SKM-1 (cell line): ENCODE results near the gene KRTCAP2.
"Not testable (repeated sequence)": the region's sequence is repeated elsewhere in the genome, so short reads cannot be mapped to it uniquely, and the experiment has no call there.

Source experiments
- DNase-seq: peaks from one replicate; lab custom pipeline; 2025; ENCODE audit not compliant: unreplicated experiment; lab: John Stamatoyannopoulos, UW

KRTCAP2 gene

GRCh38 chr1:155200920-155201319 lies 27.8 kb upstream of the KRTCAP2 start:
- DNase-seq, result no peak

DNA sequence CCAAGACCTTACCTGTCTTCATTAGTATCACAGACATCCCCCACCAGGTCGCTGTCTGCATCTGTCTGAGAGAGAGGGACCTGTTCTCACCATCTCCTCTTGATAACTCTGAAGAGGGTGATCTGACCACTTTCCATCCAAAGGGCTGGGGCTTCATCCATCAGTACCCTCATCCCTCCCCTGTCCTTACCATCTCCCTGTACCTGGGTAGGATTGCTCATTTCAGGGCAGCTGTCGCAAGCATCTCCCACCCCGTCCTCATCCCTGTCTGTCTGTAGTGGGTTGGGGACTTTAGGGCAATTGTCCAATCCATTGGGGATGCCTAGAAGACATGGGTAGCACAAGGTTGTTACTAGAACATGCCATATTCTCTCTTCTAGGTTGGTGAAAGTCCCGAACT lies 26.7 kb upstream of the KRTCAP2 start:
- no peak for DNase-seq

DNA sequence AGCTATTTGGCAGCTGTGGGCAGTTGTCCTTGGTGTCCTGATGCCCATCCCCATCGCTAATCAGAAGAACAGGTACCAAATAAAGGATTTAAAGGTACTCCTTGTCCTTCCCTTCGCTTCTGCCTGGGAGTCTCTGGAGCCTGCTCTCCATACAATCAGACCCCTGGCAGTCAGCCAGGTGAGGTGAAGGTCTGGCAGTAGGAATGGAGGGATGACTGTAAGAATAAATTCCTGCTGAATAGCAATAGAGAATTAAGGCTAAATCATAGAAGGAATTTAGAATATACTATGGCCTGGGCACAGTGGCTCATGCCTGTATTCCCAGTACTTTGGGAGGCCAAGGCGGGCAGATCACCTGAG lies 25.4 kb upstream of the KRTCAP2 start:
- no peak for DNase-seq

DNA sequence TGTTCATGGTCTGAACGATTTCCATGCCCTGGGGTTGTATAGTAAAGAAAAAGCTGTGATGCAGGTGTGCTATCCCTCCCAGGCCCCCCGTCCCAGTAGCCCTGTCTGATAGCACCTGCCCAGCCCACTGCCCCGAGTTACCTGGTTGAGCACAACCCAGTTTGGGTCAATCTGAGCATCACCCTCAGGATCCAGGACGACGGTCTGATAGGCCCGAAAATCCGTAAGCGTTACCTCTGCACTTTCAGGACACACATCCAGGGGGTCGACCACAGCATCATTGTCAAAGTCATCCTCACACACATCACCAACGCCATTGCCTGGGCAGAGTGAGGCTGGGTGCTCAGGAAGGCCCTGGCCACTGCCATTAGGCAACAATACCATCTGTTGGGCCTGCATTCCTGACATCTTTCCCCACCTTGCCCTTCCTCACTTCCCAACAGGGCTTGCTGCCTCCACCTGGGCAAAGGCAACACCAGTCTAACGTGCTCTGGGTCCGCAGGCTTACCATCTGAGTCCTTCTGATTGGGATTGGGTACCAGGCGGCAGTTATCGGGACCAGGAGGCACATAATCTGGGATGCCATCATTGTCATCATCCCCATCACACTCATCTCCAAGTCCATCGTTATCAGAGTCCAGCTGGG lies 24.9 kb upstream of the KRTCAP2 start:
- no peak for DNase-seq

DNA sequence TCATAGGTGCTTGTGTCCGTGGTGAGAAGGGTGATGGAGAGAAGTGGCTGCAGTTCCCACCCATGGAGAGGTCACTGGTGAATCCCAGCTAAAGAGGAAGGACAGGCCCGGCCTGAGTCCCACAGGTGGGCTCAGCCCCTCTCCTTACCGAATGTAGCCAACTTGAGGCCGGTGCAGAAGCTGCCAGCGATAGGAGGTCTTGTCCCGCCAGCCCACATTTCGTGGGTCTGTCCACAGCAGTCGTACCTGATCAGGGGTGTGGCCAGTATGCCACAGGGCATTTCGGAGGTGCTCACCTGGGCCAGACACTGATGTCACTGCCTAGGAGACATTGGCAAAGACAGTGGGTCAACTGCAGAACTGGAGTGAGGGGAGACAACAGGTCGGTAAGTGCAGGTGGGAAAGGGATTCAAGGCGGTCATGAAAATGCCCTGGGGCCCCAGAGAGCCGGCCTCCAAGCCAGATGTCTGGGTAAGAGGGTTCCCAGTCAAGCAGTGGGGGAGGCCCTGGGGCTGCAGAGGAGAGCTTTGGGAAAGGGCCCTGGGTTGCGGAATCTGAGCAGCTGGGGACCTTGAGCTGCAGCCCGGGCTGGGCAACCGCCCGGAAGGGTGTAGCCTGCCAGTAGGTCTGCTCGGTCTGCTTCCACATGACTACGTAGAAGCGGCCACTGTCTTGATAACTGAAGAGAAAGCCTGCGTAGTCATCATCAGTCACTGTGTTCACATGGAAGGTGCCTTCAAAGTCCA lies 24.0 kb upstream of the KRTCAP2 start:
- no peak for DNase-seq

- no peak for DNase-seq
Observed at GRCh38 chr1:155196103-155196892, 23.2 kb upstream of the KRTCAP2 start.

DNA sequence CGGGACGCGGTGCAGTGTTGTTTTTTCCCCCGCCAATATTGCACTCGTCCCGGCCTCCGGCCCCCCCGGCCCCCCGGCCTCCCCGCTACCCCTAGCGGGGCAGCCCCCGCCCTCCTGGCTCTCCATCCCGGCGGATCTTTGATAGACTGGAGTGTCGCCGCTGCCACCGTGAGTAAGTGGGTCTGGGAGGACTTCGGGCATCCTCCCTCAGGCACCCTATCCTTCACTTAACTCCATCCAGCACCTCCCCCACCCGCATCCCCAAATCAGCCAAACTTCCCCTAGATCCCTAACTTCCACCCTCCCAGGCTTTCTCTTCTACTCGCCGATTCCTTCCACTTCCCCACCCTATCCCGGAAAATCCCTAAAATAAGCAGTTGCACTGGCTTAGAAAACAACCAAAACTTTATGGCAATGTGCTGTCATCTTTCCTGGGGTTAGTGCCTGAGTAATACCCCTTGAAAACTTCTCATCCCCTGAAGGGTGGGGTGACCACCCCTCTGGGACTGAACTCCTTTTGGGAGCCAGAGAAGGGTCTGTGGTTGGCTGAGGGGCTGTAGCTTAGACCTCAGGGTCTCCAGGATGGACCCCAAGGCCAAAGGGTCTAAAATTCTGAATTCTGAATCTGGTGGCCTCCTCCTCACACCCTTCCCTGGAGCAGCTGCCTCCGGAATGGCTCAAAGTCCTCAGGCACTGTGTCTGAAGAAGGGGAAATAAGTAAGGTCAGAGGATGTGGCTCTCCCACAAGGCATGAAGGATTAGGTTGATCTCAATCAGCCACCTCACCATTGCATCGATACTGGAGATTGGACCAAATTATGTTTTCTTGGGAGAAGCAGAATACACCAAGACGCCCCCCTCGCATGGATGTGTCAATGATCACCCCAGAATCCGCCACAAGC lies 22.3 kb upstream of the KRTCAP2 start:
- no peak for DNase-seq

DNA sequence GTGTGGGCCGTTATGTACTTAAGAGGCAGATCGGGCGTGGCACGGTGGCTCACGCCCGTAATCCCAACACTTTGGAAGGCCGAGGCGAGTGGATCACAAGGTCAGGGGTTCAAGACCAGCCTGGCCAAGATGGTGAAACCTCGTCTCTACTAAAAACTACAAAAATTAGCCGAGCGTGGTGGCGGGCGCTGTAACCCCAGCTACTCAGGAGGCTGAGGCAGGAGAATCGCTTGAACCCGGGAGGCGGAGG lies 20.8 kb upstream of the KRTCAP2 start:
- DNase-seq, result not testable (repeated sequence)

GRCh38 chr1:155193275-155193990 lies 20.3 kb upstream of the KRTCAP2 start:
- DNase-seq, result peak; percentile 94

DNA sequence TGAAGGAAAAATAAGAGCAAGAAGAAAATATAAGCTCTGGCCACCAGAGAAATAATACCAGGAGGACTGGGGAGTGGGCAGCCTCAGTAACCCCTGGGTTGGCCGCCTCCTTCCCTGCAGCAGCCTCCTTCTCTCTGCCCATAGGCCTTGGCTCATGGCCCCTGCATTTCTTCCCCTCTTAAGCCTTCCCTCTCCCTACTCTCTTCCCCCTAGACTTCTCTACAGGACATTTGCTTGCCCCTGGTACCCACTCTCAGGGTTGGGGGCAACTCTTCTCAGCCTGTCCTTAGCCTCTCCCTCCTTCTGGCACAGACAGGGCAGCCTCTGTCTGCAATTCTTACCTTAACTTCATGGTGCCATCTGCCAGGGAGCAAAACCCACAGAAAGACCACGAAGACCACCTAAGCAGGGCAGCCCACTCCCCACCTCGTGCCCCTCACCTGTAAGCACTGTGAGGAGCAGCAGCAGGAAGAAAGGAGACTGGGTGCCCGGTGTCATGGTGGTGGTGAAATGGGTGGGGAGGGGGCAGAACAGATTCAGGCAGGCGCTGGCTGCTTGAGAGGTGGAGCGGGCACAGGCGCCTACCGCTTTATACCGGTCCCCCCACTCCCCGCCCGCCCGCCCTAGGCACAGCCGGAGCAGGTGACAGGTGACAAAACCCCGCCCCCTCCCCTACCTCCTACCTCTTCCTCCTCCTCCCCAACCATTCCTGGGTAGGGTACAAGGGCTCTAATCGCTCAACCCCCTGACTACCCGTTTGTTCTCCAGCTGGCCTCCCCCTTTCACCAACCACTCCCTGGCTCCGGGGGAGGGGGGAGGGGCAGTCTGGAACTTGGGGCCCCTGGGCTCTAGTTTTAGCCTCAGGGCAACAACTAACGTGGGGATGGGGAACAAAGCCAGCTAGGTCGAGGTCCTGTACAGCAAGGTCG lies 19.5 kb upstream of the KRTCAP2 start:
- DNase-seq, result no peak

GRCh38 chr1:155191904-155192303 lies 18.8 kb upstream of the KRTCAP2 start:
- no peak for DNase-seq

DNA sequence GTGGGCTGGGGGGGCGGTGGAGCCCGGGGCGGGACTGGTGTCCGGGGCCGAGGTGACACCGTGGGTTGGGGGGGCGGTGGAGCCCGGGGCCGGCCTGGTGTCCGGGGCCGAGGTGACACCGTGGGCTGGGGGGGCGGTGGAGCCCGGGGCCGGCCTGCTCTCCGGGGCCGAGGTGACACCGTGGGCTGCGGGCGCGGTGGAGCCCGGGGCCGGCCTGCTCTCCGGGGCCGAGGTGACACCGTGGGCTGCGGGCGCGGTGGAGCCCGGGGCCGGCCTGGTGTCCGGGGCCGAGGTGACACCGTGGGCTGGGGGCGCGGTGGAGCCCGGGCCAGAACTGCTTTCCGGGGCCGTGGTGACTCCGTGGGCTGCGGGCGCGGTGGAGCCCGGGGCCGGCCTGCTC lies 16.8 kb upstream of the KRTCAP2 start:
- DNase-seq, result not testable (repeated sequence)

DNA sequence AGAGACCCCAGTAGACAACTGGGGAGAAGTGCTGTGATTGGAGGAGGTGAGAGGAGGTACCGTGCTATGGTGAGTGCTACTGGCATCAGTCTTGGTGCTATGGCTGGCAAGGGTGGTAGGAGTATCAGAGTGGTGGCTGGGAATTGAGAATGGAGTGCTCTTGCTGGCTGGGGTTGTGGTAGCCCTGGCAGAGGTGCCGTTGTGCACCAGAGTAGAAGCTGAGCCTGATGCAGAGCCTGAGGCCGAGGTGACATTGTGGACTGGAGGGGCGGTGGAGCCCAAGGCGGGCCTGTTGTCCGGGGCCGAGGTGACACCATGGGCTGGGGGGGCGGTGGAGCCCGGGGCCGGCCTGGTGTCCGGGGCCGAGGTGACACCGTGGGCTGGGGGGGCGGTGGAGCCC lies 15.2 kb upstream of the KRTCAP2 start:
- DNase-seq, result no peak

GRCh38 chr1:155187456-155187891 lies 14.4 kb upstream of the KRTCAP2 start:
- no peak for DNase-seq

GRCh38 chr1:155186794-155187455 lies 13.8 kb upstream of the KRTCAP2 start:
- no peak for DNase-seq

DNA sequence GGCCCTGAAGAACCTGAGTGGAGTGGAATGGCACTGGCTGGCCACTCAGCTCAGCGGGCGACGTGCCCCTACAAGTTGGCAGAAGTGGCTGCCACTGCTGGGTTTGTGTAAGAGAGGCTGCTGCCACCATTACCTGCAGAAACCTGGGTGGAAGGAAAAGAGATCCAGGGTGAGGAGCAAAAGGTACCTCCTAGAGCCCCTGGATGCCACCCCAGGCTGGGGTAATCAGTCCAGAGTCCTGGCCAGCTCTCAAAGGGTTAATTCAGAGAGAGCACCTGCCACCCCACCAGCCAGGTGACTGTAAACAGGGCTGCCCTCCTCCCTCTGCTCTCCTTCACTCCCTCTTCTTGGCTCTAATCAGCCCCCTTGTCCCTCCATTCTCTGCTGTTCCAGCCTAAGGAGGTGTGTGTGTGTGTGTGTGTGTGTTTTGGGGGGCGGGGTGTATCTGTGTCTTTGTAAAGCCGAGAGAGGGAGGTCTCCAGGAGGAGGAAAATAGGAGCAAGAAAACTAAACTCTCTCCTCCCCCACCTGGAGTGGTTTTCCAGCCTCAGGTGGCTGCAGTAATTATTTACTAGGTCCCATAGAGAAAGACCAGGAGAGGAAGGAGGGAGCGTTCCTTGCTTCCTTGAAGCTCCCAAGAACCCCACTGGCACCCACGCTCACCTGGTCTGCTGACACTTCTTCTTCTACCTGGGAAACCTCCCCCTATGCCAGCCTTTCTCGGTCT lies 13.1 kb upstream of the KRTCAP2 start:
- no peak for DNase-seq

GRCh38 chr1:155185783-155186066 lies 12.6 kb upstream of the KRTCAP2 start:
- DNase-seq, result no peak
